PFSK-1 (cell line): ENCODE results near the gene MAPKBP1.

ENCODE experiments used
- FOXP2 ChIP-seq: optimal IDR thresholded peaks from 2 replicates; pipeline ENCODE3; 2011; ENCODE audit warnings: borderline replicate concordance, control low read depth, inconsistent platforms; ENCODE audit not compliant: insufficient read depth; ENCODE audit errors: extremely low read length, extremely low read depth
- POLR2AphosphoS5 ChIP-seq: IDR thresholded peaks from 2 replicates; pipeline ENCODE4 v1.6.1; 2012; ENCODE audit warnings: low read depth, mild to moderate bottlenecking, control low read depth, low read length, moderate library complexity
- REST ChIP-seq, 2 experiments: IDR thresholded peaks; 2 replicates each; pipeline versions ENCODE4 v1.6.1 to v1.8.0; 2011 to 2012; ENCODE audit warnings: low read depth in 2 of 2, low read length in 2 of 2, control low read depth in 1 of 2, inconsistent platforms in 1 of 2, mild to moderate bottlenecking in 1 of 2, moderate library complexity in 1 of 2; ENCODE audit not compliant: insufficient read depth in 1 of 2
- SIN3A ChIP-seq: IDR thresholded peaks from 2 replicates; pipeline ENCODE4 v1.6.1; 2012; ENCODE audit warnings: mild to moderate bottlenecking, low read length, moderate library complexity, borderline replicate concordance; ENCODE audit not compliant: insufficient read depth
- TAF1 ChIP-seq: IDR thresholded peaks from 2 replicates; pipeline ENCODE4 v1.6.1; 2012; ENCODE audit warnings: low read length, control low read depth, borderline replicate concordance; ENCODE audit not compliant: insufficient read depth

Gene MAPKBP1

GRCh38 chr15:41843571-41843970 is 69.3 kb downstream of the MAPKBP1 start:
- TF ChIP-seq TAF1 = no peak
- TF ChIP-seq POLR2AphosphoS5 = no peak
- TF ChIP-seq SIN3A = no peak
- TF ChIP-seq REST (IDR thresholded peaks at IDR 0.05; ENCODE audit: insufficient read depth in 1 of 2, low read depth in 2 of 2, low read length in 2 of 2) = no peak
- no peak for TF ChIP-seq FOXP2

GRCh38 chr15:41844814-41845213 is 70.5 kb downstream of the MAPKBP1 start:
- TF ChIP-seq SIN3A (no peak), TAF1 (no peak)

- TF ChIP-seq FOXP2 = no peak
- no peak for TF ChIP-seq REST (IDR thresholded peaks at IDR 0.05; ENCODE audit: insufficient read depth in 1 of 2, low read depth in 2 of 2, low read length in 2 of 2)
- no peak for TF ChIP-seq TAF1
- TF ChIP-seq POLR2AphosphoS5 = no peak
- TF ChIP-seq SIN3A = no peak
Observed at GRCh38 chr15:41847206-41847605, 72.9 kb downstream of the MAPKBP1 start.

- TF ChIP-seq TAF1 = no peak
- TF ChIP-seq SIN3A = no peak
- TF ChIP-seq FOXP2 = no peak
Observed at GRCh38 chr15:41847981-41848380, 73.7 kb downstream of the MAPKBP1 start.

GRCh38 chr15:41848631-41849030 is 74.3 kb downstream of the MAPKBP1 start:
- no peak for TF ChIP-seq SIN3A
- no peak for TF ChIP-seq FOXP2
- no peak for TF ChIP-seq TAF1
- TF ChIP-seq POLR2AphosphoS5 = no peak
- TF ChIP-seq REST (IDR thresholded peaks at IDR 0.05; ENCODE audit: insufficient read depth in 1 of 2, low read depth in 2 of 2, low read length in 2 of 2) = no peak

- TF ChIP-seq SIN3A = no peak
- TF ChIP-seq FOXP2 = no peak
- no peak for TF ChIP-seq POLR2AphosphoS5
- TF ChIP-seq REST (IDR thresholded peaks at IDR 0.05; ENCODE audit: insufficient read depth in 1 of 2, low read depth in 2 of 2, low read length in 2 of 2) = no peak
Observed at GRCh38 chr15:41849204-41849603, 74.9 kb downstream of the MAPKBP1 start.
